ENCODE results near the gene ZMIZ2. TPM values are rescaled to one million over a fixed set of nuclear protein-coding genes. Genes with fewer than 3 reads are reported as not detected.
A peak's percentile ranks its signal among the peaks of the same experiment; 100 is the strongest.

Gene ZMIZ2
- total and polyA plus RNA-seq, 9 of the 15 experiments (the other 6 are each of a cell fraction or from before 2014, with no cell fraction given): 0.13 to 40.3 (median 4.9) TPM

DNA sequence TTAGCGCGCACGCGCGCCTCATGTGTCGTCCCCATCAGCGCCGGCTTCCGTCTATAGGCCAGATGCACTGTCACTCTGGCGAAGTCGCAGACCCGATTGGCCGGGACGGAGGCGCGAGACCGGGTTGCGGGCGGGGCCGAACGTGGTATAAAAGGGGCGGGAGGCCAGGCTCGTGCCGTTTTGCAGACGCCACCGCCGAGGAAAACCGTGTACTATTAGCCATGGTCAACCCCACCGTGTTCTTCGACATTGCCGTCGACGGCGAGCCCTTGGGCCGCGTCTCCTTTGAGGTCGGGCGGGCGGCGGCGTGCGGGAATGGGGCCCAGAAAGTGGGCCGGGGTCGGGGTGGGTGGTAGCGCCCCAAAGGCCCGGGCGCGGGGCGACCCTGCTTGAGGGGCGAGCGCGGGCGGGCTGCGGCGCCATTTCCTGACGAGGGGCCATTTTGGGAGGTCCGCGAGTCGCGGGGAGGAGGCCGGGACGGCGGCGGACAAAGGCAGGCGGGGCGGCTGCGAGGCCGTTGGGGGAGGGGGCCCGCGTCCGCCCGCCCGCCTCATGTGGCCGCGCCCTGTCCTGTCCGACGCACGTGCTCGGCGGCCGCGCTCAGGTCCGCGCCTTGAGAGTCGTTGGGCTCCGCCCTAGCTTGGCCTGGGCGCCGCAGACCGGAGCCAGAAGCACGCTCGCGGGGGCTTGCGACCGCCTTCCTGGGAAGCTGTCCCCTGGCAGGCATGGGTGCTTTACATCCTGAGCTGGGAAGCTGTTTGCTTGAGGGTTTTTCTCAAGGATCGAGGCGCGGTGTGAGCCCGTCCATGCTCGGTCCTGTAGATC lies 48.1 kb downstream of the ZMIZ2 start, which contains the start of gene PPIA (continued):
- TF ChIP-seq E2F3 (CRISPR knock-in tag; IDR thresholded peaks at IDR 0.05) (peak; percentile 77; the same call in 1 of the 2 replicates), NFIC (IDR thresholded peaks at IDR 0.05) (peak; percentile 65), GTF2F1 (IDR thresholded peaks at IDR 0.05; ENCODE audit: low read depth, low read length) (peak; percentile 93), ZNF551 (CRISPR knock-in tag; IDR thresholded peaks at IDR 0.05) (0 out of 2 replicates have a peak, but pooled peaks have one; percentile 48), ZNF175 (CRISPR knock-in tag; IDR thresholded peaks at IDR 0.05; ENCODE audit: low read depth) (peak; percentile 1; the same call in 1 of the 2 replicates), FOS (IDR thresholded peaks at IDR 0.05; ENCODE audit: extremely low read depth, insufficient read length) (peak; percentile 97), SMAD2 (IDR thresholded peaks at IDR 0.05; ENCODE audit: low read depth, low read length) (no peak), TAF7 (tag; IDR thresholded peaks at IDR 0.05) (peak; percentile 91), SMAD1 (IDR thresholded peaks at IDR 0.05; ENCODE audit: low read depth, low read length, partially characterized antibody) (peak; percentile 90), TCF7 (IDR thresholded peaks at IDR 0.05; ENCODE audit: borderline replicate concordance) (no peak), CAMTA2 (CRISPR knock-in tag; conservative IDR thresholded peaks at IDR 0.05) (0 out of 2 replicates have a peak, but pooled peaks have one; percentile 71), CREB1 (IDR thresholded peaks at IDR 0.05) (peak; percentile 70), CREB1 (CRISPR knock-in tag; IDR thresholded peaks at IDR 0.05) (peak; percentile 82), PHB2 (IDR thresholded peaks at IDR 0.05; ENCODE audit: low read depth) (no peak), SIN3A (IDR thresholded peaks at IDR 0.05; ENCODE audit: borderline replicate concordance in 2 of 2, control insufficient read depth in 1 of 2, low read depth in 2 of 2, low read length in 2 of 2) (peak; percentile 76 to 88; a peak in 3 of 4 replicates), RBM22 (IDR thresholded peaks at IDR 0.05; ENCODE audit: low read depth, low read length, poor library complexity, severe bottlenecking) (peak; percentile 99), NUFIP1 (IDR thresholded peaks at IDR 0.05; ENCODE audit: partially characterized antibody) (no peak)
- TF ChIP-seq, protein P1, sequence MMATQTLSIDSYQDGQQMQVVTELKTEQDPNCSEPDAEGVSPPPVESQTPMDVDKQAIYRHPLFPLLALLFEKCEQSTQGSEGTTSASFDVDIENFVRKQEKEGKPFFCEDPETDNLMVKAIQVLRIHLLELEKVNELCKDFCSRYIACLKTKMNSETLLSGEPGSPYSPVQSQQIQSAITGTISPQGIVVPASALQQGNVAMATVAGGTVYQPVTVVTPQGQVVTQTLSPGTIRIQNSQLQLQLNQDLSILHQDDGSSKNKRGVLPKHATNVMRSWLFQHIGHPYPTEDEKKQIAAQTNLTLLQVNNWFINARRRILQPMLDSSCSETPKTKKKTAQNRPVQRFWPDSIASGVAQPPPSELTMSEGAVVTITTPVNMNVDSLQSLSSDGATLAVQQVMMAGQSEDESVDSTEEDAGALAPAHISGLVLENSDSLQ (IDR thresholded peaks at IDR 0.05): peak; percentile 100
- TF ChIP-seq, protein P2, sequence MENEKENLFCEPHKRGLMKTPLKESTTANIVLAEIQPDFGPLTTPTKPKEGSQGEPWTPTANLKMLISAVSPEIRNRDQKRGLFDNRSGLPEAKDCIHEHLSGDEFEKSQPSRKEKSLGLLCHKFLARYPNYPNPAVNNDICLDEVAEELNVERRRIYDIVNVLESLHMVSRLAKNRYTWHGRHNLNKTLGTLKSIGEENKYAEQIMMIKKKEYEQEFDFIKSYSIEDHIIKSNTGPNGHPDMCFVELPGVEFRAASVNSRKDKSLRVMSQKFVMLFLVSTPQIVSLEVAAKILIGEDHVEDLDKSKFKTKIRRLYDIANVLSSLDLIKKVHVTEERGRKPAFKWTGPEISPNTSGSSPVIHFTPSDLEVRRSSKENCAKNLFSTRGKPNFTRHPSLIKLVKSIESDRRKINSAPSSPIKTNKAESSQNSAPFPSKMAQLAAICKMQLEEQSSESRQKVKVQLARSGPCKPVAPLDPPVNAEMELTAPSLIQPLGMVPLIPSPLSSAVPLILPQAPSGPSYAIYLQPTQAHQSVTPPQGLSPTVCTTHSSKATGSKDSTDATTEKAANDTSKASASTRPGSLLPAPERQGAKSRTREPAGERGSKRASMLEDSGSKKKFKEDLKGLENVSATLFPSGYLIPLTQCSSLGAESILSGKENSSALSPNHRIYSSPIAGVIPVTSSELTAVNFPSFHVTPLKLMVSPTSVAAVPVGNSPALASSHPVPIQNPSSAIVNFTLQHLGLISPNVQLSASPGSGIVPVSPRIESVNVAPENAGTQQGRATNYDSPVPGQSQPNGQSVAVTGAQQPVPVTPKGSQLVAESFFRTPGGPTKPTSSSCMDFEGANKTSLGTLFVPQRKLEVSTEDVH (IDR thresholded peaks at IDR 0.05; ENCODE audit: low read depth, partially characterized antibody): no peak
- TF ChIP-seq, protein P3, sequence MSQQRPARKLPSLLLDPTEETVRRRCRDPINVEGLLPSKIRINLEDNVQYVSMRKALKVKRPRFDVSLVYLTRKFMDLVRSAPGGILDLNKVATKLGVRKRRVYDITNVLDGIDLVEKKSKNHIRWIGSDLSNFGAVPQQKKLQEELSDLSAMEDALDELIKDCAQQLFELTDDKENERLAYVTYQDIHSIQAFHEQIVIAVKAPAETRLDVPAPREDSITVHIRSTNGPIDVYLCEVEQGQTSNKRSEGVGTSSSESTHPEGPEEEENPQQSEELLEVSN (IDR thresholded peaks at IDR 0.05; ENCODE audit: borderline replicate concordance in 1 of 2, extremely low read depth in 1 of 2, insufficient read depth in 1 of 2, insufficient read length in 1 of 2, low read depth in 1 of 2, low read length in 1 of 2, poor library complexity in 1 of 2, severe bottlenecking in 1 of 2): peak; percentile 95 to 98
- TF ChIP-seq, protein P4, sequence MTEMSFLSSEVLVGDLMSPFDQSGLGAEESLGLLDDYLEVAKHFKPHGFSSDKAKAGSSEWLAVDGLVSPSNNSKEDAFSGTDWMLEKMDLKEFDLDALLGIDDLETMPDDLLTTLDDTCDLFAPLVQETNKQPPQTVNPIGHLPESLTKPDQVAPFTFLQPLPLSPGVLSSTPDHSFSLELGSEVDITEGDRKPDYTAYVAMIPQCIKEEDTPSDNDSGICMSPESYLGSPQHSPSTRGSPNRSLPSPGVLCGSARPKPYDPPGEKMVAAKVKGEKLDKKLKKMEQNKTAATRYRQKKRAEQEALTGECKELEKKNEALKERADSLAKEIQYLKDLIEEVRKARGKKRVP (CRISPR knock-in tag; IDR thresholded peaks at IDR 0.05): peak; percentile 9; the same call in 1 of the 2 replicates
